NCI-H1436 treated with DMSO at 0.1 percent for 48 hours (cell line): ENCODE results near the gene STPG4.
A peak's percentile ranks its signal among the peaks of the same experiment; 100 is the strongest.
"Not testable (repeated sequence)": the region's sequence is repeated elsewhere in the genome, so short reads cannot be mapped to it uniquely, and the experiment has no call there.

Experiments
- DNase-seq: peaks from one replicate; lab custom pipeline; 2025; lab: John Stamatoyannopoulos, UW

STPG4 gene, protein sequence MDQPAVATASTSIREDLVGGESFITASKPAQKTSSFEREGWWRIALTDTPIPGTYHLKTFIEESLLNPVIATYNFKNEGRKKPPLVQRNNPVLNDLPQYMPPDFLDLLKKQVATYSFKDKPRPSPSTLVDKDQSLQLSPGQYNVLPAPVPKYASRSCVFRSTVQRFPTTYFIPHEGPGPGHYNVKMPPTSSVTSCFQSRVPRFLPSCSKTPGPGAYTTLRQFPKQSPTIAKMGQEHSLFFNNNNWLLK

DNA sequence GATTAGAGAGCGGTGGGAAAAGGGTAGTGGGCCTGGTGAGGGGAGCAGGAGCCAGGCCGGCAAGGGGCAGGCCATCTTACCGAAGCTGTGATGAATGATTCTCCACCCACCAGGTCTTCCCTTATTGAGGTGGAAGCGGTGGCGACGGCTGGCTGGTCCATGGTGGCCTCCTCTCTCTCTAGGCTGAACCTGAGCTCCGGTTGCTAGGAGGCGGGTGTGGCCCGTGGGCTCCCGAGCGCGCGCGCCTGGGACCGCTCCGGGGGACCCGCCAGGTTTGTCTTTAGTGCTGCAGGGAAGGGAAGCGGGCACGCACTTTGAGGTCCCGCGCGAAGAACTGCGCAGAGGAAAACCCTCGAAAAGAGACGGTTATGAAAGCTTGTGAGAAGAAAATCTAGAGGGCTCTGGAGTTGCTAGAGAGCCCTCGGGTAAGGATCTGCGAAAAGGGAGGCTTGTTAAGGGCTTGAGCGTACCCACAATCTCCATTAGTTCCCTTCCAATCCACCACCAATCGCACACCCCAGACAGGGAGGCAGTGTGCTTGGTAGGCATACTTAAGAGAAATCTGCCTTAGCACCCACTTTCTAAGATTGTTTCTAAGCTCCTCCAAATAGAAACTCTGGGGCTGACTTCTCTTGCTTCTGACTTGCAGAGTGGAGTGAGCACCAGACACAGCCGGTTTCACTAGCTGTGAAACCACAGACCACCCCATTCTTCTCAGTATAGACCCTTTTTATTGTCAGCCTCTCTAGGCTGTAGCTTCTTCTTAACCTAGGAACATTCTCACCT is at the start of gene STPG4:
STPG4 (minus strand) TSS at position 218 of the 786 bp plus-strand sequence; CDS start at position 161, 57 bp downstream.
- no peak for DNase-seq

DNA sequence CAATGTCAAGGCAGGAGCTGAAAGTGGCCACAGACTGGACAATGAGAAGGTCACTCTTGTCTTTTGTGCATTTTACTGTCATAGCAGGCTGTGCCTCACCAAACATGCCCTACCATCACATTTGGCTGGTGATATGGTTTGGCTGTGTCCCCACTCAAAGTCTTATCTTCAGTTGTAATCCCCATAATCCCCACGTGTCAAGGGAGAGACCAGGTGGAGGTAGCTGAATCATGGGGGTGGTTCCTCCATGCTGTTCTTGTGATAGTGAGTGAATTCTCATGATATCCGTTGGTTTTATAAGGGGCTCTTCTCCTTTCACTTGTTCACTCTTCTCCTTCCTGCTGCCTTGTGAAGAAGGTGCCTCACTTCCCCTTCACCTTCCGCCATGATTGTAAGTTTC is 49.6 kb upstream of the STPG4 start:
- no peak for DNase-seq

DNA sequence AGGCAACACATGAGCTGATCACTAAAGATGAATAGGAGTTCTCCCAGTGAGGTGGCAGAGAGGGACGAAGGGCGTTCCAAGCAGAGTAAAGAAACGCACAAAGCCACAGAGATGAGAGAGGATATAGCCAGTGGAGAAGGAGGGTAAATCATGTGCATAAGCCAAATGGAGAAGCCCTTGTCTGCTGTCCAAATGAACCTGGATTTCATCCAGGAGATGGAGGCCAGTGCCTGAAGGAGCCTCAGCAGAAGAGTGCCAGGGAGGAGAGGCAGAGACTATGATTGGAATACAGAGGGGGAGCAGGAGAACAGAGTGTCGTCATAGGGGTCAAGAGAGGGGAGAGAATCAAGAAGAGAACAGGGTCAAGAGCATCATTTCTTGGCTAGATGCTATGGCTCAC is 48.9 kb upstream of the STPG4 start:
- no peak for DNase-seq

DNA sequence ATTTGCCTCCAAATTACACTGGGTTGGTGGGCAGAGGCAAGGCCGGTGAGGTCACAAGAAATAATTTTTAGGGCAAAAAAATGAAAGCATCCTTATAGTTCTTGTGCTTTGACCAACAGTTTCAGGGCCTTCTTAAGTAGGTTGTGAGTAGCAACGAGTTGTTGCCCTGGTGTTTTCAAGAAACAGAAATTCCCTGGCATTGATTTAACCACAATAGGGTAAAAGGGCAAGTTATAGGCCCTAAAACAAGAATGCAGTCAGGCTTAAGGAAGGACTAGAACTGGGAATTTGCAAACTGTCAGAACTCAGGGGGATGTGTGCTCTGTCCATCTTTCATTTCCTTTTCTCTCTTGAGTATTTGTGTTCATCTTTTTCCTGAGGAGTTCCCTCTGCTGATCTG is 46.1 kb upstream of the STPG4 start:
- no peak for DNase-seq

DNA sequence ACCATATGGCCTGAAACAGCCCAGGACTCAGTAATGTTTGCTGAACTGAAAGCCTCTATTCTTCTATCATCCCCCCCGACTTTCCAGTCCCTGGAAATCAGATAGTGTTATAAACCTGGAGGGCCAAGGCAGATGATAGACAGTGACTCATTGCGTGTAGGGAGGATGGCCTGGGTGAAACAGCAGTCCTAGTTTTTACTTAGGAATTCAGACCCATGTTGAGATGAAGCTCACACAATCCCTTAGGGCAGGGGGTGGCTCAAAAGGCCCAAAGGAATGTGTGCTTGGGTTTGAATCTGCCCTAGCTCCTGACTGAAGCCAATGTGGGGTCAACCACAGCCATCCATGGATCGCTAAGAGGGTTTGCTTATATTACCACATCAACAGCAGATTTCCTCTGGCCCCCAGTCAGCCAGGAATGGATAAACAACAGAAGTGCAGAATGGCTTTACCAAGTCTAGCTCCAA is 43.9 kb upstream of the STPG4 start:
- DNase-seq = no peak

DNA sequence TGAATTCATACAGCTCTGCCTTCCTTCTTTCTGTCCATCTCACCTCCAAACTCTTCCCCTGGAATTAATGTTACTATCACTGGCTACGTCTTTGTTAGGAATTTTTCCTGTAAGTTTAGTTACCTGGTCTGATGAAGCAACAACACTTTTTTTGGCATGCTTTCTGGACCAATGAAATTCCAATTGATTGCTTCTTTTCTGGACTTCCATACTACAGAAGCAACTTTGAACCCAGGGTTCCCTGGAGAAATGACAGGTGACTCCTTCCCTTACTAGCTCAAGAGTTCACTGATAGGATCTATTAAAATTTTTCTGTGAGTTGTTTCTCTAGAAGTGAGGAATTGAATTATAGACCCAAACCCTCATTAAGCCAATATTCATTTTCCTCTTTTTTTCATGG is 41.4 kb upstream of the STPG4 start:
- DNase-seq = no peak

DNA sequence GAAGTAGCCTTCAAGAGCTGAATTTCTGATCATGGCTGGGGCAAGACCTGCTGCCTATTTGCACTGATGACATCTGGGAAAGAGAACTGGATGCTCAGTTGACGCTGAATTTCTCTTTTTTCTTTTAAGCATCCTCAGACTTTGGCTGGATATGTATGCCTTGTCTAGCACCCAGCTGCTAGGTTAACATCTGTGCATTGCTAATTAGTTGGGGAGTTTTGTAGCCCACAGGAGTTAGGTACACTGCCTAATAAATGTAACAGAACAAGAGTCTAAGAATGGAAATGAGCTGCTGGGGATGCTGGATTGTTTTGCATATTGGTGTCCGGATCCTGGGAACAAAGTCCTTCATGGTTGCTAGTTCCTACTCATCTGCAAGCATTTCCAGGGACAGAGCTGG is 40.9 kb upstream of the STPG4 start:
- no peak for DNase-seq

DNA sequence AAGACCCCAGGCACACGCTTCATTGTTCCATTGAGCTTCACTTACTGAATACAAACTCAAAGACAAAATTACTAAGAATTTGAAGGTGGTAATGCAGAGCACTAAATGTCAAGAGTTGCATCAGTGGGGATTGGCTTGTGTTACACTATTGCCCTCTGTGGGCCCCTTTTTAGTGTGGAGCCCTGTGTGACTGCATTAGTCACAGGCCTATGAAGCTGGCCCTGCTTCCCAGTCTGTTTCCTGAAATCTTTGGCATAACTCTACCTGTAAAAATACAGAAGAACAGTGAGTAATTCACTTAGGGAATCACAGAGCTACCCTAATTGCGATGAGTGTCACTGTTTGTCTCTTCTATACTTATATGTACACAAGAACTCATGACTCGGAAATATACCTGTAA is 40.0 kb upstream of the STPG4 start:
- DNase-seq = no peak

DNA sequence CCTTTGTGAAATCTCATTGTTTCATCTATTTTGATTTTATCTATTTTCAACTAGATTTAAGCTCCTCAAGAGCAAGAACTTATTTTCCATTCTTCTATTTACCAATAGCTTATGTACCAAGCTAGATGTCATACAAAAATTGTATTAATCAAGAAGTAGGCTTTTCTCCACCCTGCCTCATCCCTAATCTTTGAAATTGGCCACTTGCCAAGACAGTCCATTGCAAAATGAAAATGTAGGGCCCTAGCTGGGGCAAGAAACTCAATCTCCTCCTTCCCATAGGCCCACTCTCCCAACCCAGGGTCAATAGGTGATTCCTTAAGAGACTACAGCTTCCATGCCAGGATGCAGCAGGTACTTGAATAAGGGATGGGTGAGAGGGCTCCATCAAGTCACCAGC is 39.3 kb upstream of the STPG4 start:
- DNase-seq = no peak

DNA sequence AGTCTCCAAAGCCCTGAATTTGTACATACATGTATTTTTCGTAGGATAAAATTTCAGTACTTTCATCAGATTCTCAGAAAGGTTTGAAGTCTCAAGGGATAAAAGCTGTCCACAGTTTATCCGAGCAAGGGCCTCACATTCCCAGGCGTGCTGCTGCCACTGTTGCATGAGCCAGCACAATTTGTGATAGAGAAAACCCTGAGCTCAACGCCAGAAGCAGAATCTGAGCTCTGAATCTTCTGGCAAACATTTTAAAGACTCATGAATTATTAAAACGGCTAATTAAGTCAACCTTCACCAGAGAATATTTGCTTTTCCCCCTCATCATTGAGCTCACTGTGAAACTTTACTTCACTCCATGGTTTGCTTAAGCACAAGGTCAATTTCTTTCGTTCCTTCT is 38.5 kb upstream of the STPG4 start:
- no peak for DNase-seq

DNA sequence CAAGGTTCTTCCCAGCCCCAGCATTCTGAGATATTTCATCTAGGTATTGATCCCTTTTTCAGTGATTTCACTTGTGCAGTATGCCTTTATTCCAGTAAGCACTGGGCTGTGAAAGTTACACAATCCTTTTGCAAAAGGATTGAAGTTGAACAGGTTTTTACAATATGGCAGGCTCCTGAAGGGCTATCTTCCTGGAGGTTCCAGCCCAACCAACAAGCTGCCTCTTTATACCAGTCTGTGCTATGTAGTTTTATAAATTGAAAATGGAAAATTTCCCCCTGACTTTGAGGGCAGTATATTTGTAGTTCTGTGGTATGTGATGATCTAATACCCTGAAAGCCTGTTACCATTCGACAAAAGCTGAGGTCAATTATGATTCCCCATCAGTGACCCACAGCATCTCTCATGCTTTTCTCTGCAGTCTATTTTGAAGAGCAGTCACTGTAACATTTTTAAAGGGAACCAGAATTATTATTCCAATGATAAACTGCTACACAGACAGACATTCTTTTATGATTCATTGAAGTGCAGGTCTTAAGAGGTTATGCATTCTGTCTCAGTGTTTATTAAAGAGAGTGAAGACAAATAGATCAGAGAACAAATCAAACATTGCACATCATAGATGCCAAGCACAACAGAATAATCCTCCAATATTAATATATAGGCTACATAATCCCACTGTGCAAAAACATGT is 35.2 kb upstream of the STPG4 start:
- DNase-seq = no peak

DNA sequence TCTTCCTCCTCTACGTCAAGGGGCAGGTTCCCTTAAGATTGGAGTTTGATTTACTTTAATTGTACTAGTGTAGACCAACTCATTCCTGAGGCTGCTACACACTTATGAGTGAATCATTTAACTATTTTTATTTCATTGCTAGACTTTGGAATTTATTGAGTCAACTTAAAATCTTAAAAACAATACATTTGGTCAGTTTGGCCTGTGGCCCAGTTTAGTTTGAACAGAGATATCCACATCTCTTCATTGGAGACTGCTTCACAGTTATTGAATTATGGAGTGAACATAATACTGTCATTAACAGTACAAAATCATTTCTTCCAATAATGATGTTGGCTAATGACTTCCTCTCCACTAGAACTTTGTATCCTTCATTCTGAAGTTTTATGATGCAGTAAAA is 34.5 kb upstream of the STPG4 start:
- no peak for DNase-seq

DNA sequence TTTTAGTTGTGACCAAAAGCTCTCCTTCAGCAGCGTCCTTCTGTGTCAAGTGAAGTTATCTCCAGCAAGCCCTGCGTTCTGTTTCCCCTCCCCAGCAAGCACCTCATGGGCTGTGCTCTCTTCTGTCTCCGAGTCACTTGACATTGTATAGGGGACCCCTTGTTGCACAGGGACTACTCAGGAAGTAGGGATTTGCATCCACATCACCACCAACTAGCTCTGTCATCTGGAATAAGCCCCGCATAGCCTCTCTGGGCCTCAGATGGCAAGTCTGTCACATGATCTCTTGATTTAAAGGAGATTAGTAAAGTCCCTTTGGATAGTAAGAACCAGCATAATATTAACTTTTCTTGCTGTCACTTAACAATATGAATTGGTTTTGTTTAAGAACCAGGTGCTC is 32.0 kb upstream of the STPG4 start:
- DNase-seq = no peak

DNA sequence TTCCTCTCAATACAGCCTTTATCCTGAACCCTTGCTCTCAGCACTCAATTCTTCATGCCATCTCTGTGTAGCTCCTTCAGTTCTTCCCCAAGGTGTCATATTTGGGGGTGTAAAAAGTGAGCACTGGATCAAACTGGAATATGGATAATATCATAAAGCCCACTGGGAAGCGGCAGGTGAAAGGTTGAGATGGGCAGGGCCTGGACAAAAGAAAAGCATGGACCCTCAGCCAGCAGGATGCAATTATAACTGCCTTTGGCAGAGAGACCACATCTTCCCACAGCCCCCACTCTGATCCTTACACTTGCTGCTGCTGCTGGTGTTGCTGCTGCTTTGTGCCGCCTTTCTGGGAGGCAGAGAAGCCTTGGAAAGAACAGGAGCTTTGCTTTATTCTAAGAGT is 31.2 kb upstream of the STPG4 start:
- no peak for DNase-seq

DNA sequence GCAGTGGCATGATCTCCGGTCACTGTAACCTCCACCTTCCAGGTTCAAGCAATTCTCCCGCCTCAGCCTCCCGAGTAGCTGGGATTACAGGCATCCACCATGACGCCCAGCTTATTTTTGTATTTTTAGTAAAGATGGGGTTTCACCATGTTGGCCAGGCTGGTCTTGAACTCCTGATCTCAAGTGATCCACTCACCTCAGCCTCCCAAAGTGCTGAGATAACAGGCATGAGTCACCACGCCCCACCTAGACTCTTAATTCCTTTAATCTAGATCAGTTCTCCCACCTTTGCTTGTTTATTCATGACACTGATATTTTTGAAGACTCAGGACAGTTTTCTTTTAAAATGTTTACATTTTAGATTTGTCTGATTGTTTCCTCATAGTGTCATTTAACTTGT is 30.0 kb upstream of the STPG4 start:
- DNase-seq = not testable (repeated sequence)

DNA sequence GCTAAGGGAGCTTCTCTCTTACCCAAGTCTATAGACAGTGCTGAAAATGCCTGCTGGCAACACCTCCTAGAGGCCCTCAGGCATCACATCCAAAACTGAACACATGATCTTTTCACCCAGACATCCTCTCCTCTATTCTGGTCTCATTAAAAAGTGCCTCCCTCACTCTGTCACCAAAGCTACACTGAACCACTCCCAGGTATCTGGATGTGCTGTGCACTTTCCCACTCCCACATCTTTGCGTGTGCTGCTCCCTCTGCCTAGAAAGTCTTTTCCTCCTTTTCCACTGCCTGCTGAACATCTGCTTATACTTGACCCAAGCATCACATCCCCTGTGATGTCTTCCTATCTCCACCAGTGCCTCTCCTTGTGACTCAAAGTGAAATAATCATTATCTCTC is 26.1 kb upstream of the STPG4 start:
- no peak for DNase-seq

DNA sequence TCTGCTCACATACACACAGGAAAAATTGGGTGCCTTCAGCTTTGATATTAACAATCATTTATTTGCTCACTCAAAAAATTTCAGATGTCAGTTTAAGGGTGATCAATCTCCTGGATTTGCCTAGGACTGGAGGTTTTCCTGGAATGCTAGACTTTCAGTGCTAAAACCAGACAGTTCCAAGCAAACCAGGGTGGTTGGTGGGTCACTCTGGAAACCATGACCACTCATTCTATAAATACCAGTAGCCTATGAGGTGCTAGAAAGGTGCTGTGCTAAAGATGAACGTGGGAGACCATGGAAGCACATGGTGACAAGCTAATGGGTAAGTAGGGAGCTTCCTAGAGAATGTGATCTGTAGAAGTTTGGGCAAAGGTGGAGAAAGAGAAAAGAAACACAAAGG is 25.4 kb upstream of the STPG4 start:
- no peak for DNase-seq

DNA sequence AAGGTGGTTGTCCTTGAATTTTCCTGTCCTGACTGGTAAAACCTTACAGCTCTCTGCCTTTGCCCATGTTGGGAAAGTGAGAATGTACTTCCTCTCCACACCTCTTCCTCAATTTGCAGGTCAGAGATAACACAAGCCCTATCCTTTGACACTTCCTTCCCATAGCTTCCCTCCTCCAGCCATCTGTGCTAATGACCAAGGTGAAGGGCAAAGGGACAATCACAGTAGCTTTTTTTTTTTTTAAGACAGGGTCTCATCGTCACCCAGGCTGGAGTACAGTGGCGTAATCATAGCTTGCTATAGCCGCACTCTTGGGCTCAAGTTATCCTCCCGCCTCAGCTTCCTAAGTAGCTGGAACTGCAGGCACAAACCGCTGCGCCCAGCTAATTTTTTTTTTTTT is 24.3 kb upstream of the STPG4 start:
- DNase-seq = no peak

DNA sequence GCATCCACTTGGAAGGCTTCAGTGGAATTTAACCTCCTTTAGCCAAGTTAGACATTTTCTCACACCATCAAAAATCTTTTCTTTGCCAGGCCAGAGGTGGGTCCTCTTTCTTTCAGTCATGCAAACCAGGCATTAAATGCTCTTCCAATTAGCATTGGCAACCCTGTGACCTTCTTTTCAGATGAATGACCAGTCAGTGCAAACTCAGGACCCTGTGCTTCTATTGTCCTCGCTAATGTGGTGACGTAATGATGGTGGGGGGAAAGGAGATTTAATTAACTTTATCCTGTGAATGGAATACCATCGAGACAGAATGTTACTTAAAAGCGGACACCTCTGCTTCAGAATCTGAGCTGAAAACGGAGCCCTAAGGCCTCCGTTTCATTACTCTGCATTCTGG is 23.2 kb upstream of the STPG4 start:
- DNase-seq = no peak

DNA sequence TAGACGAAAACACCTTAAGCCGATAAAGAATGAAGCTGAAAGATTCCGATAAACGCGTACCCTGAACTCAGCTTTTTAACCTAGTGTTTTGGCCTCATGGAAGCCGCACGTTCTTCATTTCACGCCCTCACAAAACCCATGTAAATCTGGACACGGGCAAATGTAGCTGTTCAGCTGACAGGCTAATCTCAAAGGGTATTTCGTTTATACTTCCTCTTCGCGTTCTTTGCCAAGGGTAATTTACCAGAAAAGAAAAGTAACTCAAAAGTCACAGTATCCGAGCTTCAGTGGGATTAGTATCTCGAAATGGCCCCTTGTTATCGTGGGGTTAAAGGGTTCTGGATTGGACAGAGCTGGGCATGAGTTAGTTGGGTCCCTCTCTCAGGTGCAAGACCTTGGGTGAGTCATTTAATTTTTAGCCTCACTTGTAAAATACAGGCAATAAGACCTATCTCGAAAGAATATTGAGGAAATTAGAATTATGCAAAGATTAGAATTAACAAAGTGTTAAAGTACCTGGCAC is 22.0 kb upstream of the STPG4 start:
- no peak for DNase-seq

DNA sequence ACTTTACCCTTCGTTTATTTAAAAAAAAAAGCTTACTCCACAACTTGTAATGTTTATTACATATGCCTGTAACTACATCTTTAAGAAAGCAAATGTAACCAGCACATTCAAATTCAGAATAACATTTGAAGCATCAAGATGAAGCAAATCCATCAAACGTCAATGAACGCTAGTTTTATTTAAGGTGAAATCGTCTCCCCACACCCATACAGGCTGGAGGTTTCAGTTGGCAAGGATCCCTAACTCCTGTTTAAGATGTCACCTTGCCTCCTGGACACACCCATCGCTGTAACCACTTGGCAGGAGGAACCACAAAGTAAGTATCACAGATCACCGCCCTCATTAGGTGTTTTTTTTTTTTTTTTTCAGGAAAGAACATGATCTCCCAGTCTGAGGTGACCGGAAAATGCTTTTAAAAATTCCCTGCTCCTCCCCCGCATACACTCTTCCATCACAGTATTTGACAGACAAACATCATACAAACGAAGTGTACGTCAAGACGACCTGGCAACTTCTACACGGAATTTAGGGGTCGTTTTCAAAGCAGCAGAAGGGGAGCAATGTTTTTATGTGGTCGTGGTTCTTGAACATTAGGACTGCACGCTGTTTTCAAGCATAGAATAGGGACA is 19.7 kb upstream of the STPG4 start:
- peak; percentile 37 for DNase-seq

DNA sequence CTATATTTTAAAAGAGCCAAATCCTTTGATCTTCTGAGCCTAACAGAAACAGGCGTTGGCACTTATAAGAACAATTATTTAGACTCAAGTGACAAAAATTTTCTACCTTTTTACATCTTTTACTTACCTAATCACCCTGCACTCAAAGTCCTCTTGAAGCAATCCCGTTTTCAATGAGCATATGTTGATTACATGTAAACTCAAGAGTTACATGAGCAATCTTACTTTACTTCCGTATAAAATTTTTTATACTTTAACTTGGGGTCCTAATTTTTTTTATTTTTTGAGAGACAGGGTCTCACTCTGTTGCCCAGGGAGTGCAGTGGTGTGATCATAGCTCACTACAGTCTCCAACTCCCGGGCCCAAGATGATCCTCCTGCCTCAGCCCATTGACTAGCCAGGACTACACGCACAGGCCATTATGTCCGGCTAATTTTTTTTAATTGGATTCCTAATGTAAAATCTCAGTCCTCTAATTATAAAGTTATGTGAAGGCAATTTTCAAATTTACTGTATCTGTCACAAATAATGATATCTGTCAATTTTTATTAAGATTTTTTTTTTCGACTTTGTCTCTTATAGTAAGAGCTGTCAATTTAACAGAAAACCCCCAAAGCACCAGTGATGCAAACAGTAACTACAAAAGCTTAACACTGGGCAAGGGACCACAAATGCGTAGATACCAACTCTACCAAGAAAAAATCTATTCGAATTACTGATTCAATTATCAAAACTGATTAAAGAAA is 19.1 kb upstream of the STPG4 start:
- no peak for DNase-seq
